CD4-positive, alpha-beta T cell (primary cell): ENCODE measurements around the gene RCN1. TPM values are rescaled to one million over a fixed set of nuclear protein-coding genes. Genes with fewer than 3 reads are reported as not detected.

Experiments
- ATAC-seq: fragments of 200-7000 bp; cut with Tn5 transposase; one replicate; pipeline ENCODE4 v1.10.0; 2022; ENCODE audit warnings: mild to moderate bottlenecking; ENCODE audit not compliant: poor library complexity
- CTCF ChIA-PET: fragments of 350-600 bp; sonication (Branson Sonifier 250); formaldehyde crosslinking; loops from one replicate; lab custom pipeline; 2021; ENCODE audit warnings: antibody characterized with exemption, inconsistent platforms; lab: Charles Lee
- POLR2A ChIA-PET: fragments of 350-600 bp; sonication (Branson Sonifier 250); formaldehyde crosslinking; loops from one replicate; lab custom pipeline; 2021; ENCODE audit warnings: antibody characterized with exemption, inconsistent platforms; lab: Charles Lee
- DNase-seq, 14 experiments: peaks; one replicate each; pipeline ENCODE4 v3.0.0-alpha.2; 2013 to 2020; ENCODE audit warnings: mixed read lengths in 2 of 14
- H3K27ac ChIP-seq, 2 donors: one replicate each; pipeline versions ENCODE4 v1.5.1 to v1.7.0; 2013; ENCODE audit warnings: low read length in 2 of 2, low read depth in 1 of 2, mild to moderate bottlenecking in 1 of 2
- H3K27me3 ChIP-seq, 2 experiments: 1 replicate in 1 of 2; 2 replicates in 1 of 2; pipeline versions ENCODE4 v1.6.1 to v1.7.0; 2013; ENCODE audit warnings: low read length in 2 of 2, control low read depth in 1 of 2, mild to moderate bottlenecking in 1 of 2, moderate library complexity in 1 of 2; ENCODE audit not compliant: insufficient read depth in 2 of 2, control insufficient read depth in 1 of 2
- H3K36me3 ChIP-seq: one replicate; pipeline ENCODE4 v1.6.1; 2013; ENCODE audit warnings: low read length, control low read depth; ENCODE audit not compliant: insufficient read depth
- H3K4me1 ChIP-seq: one replicate; pipeline ENCODE4 v1.6.1; 2013; ENCODE audit warnings: low read length, control low read depth; ENCODE audit not compliant: insufficient read depth
- H3K4me3 ChIP-seq: one replicate; pipeline ENCODE4 v1.5.1; 2013; ENCODE audit warnings: mild to moderate bottlenecking, low read length, moderate library complexity
- H3K9me3 ChIP-seq, 2 experiments: 1 replicate in 1 of 2; 2 replicates in 1 of 2; pipeline versions ENCODE4 v1.6.1 to v1.7.0; 2013; ENCODE audit warnings: low read length in 2 of 2, mild to moderate bottlenecking in 2 of 2, control low read depth in 1 of 2, moderate library complexity in 1 of 2; ENCODE audit not compliant: control insufficient read depth in 1 of 2, insufficient read depth in 1 of 2
- H3K27ac Mint-ChIP-seq: one replicate; pipeline ENCODE4 v1.8.0; 2020; ENCODE audit warnings: mixed read lengths
- H3K27me3 Mint-ChIP-seq: one replicate; pipeline ENCODE4 v1.8.0; 2021; ENCODE audit warnings: mixed read lengths
- H3K36me3 Mint-ChIP-seq: one replicate; pipeline ENCODE4 v1.8.0; 2021; ENCODE audit warnings: low read depth, mixed read lengths
- H3K4me1 Mint-ChIP-seq: one replicate; pipeline ENCODE4 v1.8.0; 2021; ENCODE audit warnings: low read depth, mixed read lengths
- H3K4me3 Mint-ChIP-seq: one replicate; pipeline ENCODE4 v1.8.0; 2020; ENCODE audit warnings: mild to moderate bottlenecking, mixed read lengths
- H3K9me3 Mint-ChIP-seq: one replicate; pipeline ENCODE4 v1.8.0; 2020; ENCODE audit warnings: mixed read lengths
- CTCF ChIP-seq: fragments of 200-600 bp; IDR thresholded peaks from one replicate; pipeline ENCODE4 v1.8.0; 2022; ENCODE audit warnings: antibody characterized with exemption, mild to moderate bottlenecking
- intact Hi-C, 2 experiments: fragments of 100-400 bp; cut with DNase I in 1 of 2; cut with micrococcal nuclease in 1 of 2; formaldehyde crosslinking; loops; one replicate each; pipeline versions ENCODE4 v1.15.1 to v1.9.0; 2023 to 2025; cut with DNase I, micrococcal nuclease
- total RNA-seq, 174 experiments: library from RNA in 2 of 174; stranded (reverse) in 2 of 174; gene quantifications; one replicate each; pipeline ENCODE4 v1.2.3 and lab custom pipeline; 2021 to 2026

The RCN1 gene
- total RNA-seq, 2 experiments from 2014 or later: 7.4 to 9.1 TPM

DNA sequence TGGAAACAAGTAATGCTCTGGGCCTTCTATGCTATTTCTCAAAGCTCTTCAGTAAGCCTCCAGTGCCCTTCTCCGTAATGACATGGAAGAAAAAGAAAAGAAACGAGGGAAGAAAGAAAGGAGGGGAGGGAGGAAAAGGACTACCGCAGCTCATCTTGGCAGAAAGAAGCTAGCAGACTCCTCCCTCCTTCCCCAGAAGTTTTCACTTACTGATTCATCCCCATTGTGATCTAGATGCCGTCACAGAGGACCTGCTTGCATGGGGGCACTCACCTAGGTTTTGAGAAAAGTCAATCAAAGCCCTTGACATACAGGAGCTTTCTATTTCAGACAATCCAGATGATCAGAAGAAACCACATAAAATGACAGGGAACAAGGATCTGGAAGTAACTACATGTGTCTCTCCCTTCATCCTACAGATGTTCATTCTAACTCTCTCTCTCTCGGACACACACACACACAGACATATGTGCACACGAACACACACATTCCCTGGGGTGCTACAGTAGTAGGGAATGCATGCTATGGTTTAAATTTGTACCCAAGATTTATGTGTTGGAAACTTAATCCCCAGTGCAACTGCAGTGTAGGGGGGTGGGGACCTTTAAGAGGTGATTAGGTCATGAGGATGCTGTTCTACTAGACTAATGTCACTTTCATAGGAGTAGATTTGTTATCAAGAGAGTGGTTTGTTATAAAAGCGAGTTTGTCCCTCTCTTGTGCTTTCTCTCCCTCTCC is 37.6 kb upstream of the RCN1 start:
- H3K9me3 Mint-ChIP-seq: no peaks in the 10 kb centered on the region
- no peak overlapping the region for H3K4me3 Mint-ChIP-seq
- no peak overlapping the region for H3K4me3 ChIP-seq
- ChIA-PET POLR2A (no interaction called here), CTCF (no interaction called here)
- peaks cover 55% of the 10 kb centered on the region for H3K27me3 Mint-ChIP-seq
- H3K4me1 Mint-ChIP-seq: no peaks in the 10 kb centered on the region
- no peak overlapping the region for H3K27ac Mint-ChIP-seq
- no peaks in the 10 kb centered on the region for H3K9me3 ChIP-seq
- peaks cover 0 to 23% of the 10 kb centered on the region in 2 experiments for H3K27me3 ChIP-seq
- ATAC-seq: no peak
- no peaks in the 10 kb centered on the region for H3K36me3 Mint-ChIP-seq
- no peak overlapping the region for H3K27ac ChIP-seq
- no peaks in the 10 kb centered on the region for H3K4me1 ChIP-seq
- intact Hi-C loops: no loop called here
- H3K36me3 ChIP-seq: no peaks in the 10 kb centered on the region
- no peak for DNase-seq
- TF ChIP-seq CTCF: no peak

- H3K9me3 ChIP-seq: no peaks in the 10 kb centered on the region
- intact Hi-C loops: no loop called here
- ChIA-PET POLR2A (no interaction called here), CTCF (no interaction called here)
- Mint-ChIP-seq H3K36me3 (no peaks in the 10 kb centered on the region), H3K4me3 (no peak overlapping the region), H3K27me3 (peaks cover 40% of the 10 kb centered on the region), H3K9me3 (no peaks in the 10 kb centered on the region), H3K4me1 (no peaks in the 10 kb centered on the region), H3K27ac (no peak overlapping the region)
- H3K36me3 ChIP-seq: no peaks in the 10 kb centered on the region
- no peak for TF ChIP-seq CTCF
- no peaks in the 10 kb centered on the region for H3K4me1 ChIP-seq
- H3K27me3 ChIP-seq: peaks cover 0 to 3% of the 10 kb centered on the region in 2 experiments
- H3K27ac ChIP-seq: no peak overlapping the region
- DNase-seq (no peak), ATAC-seq (no peak)
- H3K4me3 ChIP-seq: no peak overlapping the region
Measured at GRCh38 chr11:32055861-32056260, 35.0 kb upstream of the RCN1 start.

DNA sequence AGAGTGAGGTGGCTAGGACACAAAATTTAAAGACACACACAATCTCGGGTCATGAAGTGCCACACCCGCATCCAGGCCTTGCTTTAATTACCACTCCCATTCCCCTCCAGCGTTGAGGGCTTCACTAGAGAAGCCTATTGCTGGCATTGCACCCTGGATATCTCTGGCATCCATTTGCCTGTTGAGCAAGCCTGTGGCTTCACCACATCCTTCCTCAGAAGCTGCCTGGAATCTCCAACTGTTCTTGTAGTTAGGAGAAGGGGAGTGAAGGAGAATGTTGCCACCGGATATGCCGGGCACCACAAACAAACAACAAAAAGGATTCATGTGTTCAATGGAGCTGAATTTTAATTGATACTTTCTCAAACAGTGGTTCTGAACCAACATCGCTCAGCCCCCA is 34.4 kb upstream of the RCN1 start:
- Mint-ChIP-seq H3K27ac (no peak overlapping the region), H3K4me3 (no peak overlapping the region), H3K4me1 (no peaks in the 10 kb centered on the region), H3K36me3 (no peaks in the 10 kb centered on the region), H3K9me3 (no peaks in the 10 kb centered on the region), H3K27me3 (peaks cover 35% of the 10 kb centered on the region)
- Histone ChIP-seq H3K27me3 (peaks cover 0 to 2% of the 10 kb centered on the region in 2 experiments), H3K27ac (no peak overlapping the region), H3K9me3 (no peaks in the 10 kb centered on the region), H3K4me1 (no peaks in the 10 kb centered on the region), H3K4me3 (no peak overlapping the region), H3K36me3 (no peaks in the 10 kb centered on the region)
- no peak for DNase-seq
- CTCF ChIA-PET: no interaction called here
- TF ChIP-seq CTCF: no peak
- ATAC-seq: no peak
- POLR2A ChIA-PET: no interaction called here
- intact Hi-C loops: no loop called here
